DMS153 treated with DMSO at 0.1 percent for 48 hours (cell line): ENCODE data around the gene TFPT.

Experiments used
- DNase-seq: peaks from one replicate; lab custom pipeline; 2025; ENCODE audit not compliant: unreplicated experiment; lab: John Stamatoyannopoulos, UW

The TFPT gene

GRCh38 chr19:54149021-54149812 is 33.8 kb upstream of the TFPT start:
- DNase-seq, result no peak

DNA sequence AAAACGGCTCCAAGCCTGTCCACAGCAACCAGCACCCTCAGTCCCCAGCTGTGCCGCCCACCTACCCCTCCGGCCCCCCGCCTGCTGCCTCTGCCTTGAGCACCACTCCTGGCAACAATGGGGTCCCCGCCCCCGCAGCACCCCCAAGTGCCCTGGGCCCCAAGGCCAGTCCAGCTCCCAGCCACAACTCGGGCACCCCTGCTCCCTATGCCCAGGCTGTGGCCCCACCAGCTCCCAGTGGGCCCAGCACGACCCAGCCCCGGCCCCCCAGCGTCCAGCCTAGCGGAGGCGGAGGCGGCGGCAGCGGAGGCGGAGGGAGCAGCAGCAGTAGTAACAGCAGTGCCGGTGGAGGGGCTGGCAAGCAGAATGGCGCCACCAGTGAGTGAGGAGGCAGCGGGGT is 32.7 kb upstream of the TFPT start:
- DNase-seq, result no peak

GRCh38 chr19:54147676-54148075 is 32.2 kb upstream of the TFPT start:
- DNase-seq, result no peak

GRCh38 chr19:54145541-54146158 is 30.2 kb upstream of the TFPT start:
- no peak for DNase-seq

GRCh38 chr19:54142166-54142780 is 26.8 kb upstream of the TFPT start:
- no peak for DNase-seq

GRCh38 chr19:54141356-54141755 is 25.9 kb upstream of the TFPT start:
- no peak for DNase-seq

- DNase-seq, result no peak
Measured at GRCh38 chr19:54138489-54139256, 23.2 kb upstream of the TFPT start.

- DNase-seq, result no peak
Measured at GRCh38 chr19:54137699-54138488, 22.4 kb upstream of the TFPT start, which contains the start of gene CNOT3. TSS of gene CNOT3 (plus strand) at chr19:54137762. CDS start at chr19:54142979, 5,217 bp downstream.

DNA sequence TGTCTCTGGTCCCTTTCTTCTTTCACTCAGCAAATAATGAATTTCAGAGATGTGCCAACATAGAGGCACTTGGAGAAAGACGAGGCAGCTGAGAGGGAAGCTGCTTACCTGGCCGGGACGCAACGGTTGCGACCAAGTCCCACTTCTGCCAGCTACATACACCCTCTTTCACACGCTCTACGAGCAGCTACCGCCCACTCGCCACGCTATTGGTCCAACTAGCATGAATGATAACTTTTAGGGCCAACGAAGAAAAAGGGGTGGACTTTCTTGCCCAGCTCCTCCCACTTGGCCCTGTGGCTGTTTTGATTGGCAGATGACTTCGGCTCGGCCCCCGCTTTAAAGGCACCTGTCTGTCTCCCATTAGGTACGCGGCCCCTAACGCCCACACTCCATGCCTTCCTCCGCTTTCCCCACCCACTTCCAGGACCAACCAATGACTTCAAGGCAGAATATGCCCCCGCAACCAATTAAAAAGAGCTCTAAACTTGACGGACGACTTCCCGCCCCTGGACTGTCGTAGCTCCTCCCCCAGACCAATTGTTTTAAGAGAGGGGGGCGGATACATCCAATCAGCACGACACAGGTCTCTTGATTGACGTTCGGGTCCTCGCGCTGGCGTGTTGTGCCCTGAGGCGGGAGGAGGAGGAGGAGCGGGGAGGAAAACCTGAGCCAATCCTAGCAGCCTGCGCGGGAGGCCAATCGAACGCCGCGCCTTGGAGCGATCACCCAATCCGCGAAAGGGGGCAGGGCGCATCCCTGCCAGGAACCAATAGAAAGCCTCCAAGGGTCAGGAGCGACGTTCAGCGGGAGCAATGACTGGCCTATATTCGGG is 21.6 kb upstream of the TFPT start:
- peak; percentile 100 for DNase-seq

GRCh38 chr19:54136086-54136863 is 20.8 kb upstream of the TFPT start:
- no peak for DNase-seq

- DNase-seq, result no peak
Measured at GRCh38 chr19:54133957-54134590, 18.6 kb upstream of the TFPT start.

GRCh38 chr19:54133312-54133956 is 18.0 kb upstream of the TFPT start:
- peak; percentile 54 for DNase-seq

DNA sequence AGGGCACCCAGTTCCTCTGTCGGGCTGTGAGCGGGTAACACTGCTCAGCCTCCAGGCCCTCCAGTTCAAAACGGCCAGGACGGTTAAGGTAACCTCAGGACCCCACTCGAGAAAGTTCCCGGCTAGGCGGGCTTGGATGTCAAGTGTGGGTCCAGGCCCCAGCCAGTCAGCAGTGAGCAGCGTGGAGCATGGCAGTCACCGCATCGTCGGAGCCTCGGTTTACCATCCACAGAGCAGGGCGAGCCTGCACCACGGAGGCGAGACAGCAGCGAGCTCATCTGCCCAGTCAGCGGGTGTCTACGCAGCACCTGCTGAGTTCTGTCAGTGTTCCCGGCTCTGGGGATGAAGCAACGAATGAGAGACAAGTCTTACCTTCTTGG is 14.2 kb upstream of the TFPT start:
- no peak for DNase-seq

DNA sequence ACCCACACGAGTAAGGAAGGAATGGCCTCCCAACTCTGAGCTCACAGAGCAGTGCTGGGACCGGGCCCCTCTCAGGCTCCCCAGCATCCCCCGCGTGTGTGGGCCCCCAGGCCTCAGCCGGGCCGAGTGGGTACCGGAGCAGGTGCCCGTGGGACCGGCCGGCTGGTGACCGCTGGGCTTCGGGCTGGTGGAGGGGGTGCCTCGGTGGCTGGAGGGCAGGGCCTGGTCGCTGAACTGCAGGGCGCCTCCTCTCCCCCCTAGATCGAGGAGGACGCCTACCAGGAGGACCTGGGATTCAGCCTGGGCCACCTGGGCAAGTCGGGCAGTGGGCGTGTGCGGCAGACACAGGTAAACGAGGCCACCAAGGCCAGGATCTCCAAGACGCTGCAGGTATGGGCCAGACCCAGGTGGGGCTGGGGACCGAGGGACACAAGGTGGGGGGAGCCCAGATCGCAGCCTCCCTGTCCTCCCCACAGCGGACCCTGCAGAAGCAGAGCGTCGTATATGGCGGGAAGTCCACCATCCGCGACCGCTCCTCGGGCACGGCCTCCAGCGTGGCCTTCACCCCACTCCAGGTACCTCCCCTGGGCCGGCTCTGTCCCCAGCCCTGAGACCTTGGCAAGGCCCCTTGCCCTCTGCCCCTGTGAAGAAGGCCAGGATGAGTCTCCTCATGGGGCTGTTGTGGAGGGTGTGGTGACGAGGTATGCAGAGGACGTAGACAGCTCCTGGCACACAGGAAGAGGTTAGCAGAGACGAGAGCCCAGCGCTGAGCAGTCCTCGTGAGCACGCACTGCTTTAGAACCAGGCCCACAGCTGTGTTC is 13.5 kb upstream of the TFPT start:
- DNase-seq, result no peak

DNA sequence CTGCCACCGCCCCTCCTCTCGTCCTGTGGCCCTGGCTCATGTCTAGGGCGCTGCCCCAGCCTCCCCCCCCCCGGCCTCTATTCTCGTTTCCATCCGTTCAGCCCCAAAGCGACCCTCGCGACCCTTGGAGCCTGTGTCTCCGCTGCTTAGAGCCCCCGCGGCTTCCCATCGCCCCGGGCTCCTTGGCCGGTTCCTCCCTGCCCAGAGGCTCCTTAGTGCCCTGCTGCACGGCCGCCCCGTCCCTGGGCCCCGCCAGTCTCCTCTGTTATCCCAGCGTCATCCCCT is 12.9 kb upstream of the TFPT start:
- DNase-seq, result no peak

- no peak for DNase-seq
Measured at GRCh38 chr19:54127688-54128440, 12.4 kb upstream of the TFPT start.

DNA sequence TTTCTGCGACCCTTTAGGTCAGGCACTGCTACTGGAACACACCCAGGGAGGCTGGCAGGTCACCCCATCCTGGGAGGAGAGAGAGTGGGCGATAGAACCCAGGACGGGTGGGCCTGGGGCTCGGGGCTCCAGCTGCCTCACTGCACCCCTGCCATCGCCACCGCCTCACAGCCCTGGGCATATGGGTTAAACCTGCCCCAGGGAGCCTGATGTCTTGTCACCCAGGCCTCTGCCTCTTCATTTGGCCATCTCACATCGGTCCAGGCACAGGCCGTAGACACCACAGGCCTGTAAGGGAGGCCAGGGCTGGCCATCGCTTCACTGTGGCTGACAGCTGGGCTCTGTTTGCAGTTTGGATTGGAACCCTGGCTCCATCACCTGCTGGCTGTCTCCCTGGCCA is 10.3 kb upstream of the TFPT start:
- DNase-seq, result no peak
